COLO668 (cell line): ENCODE results near the gene SNCB.

Experiments used
- DNase-seq: peaks from one replicate; lab custom pipeline; 2025; ENCODE audit not compliant: unreplicated experiment; lab: John Stamatoyannopoulos, UW

The SNCB gene

DNA sequence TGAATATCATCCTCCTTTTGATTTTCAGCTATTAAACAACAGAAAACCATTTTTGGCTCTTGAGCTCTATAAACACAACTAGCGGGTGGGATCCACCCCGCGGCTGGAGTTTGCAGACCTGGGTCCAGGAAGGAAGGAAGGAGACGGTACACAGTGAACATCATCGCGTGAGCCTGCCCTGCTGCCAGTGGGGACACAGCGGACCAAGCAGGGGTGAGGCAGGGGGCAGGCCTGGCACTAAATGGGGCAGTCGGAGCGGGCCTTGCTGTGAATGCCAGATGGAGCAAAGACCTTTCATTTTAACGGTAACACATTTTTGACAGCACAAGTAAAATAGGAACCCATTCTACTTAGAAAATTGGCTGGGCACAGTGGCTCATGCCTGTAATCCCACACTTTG, 31.3 kb upstream of the SNCB start:
- no peak for DNase-seq

GRCh38 chr5:176660860-176661641, 30.7 kb upstream of the SNCB start:
- peak; percentile 66 for DNase-seq

DNA sequence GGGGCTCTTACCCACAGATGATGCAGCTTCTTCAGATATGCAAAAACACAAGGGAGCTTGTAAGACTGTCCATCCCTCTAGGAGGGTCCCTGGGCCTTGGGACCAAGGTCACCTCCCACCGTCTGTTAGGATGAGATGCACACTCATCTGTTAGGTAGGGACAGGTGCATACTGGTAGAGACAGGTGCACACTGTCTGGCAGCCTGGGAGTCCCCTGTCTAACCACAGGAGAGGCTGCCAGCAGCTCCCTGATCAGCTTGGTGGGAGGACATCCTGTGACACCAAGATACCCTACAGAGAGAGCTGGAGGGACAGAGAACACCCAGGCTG, 30.2 kb upstream of the SNCB start:
- peak; percentile 59 for DNase-seq

- DNase-seq = no peak
Measured at GRCh38 chr5:176659860-176660461, 29.6 kb upstream of the SNCB start.

- no peak for DNase-seq
Measured at GRCh38 chr5:176659512-176659839, 29.1 kb upstream of the SNCB start.

DNA sequence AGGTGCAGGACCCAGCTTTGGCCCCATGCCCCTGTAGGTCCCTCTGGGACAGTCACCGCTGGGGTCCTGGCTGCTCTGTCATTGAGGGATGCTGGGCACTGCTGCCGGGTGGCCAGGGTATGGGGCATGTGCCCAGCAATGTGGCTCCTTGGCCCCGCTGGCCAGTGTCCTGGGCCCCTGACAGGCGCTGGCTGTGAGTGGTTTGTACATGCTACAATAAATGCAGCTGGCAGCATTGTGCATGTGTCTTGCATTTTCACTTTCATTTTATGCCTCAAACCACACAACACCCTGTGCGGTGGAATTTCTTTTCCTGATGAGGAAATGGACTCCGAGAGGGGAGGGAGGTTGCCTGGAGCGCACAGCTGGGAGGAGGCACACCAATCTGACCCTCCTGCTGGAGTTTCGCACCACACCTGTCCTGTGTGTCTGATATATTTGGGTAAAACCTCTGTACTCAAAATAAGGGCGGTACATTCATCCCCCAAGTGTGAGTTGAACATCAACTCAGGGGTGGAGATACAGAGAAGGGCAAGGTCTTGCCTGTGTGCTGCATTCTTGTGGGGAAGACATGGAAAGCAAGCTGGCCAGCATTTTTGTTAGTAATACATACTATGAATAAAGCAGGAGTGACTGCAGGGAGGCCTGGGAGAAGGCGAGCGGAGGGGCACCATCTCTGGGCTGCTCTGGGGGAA, 28.6 kb upstream of the SNCB start:
- DNase-seq = no peak

GRCh38 chr5:176658007-176658599, 27.8 kb upstream of the SNCB start:
- DNase-seq = peak; percentile 45

- no peak for DNase-seq
Measured at GRCh38 chr5:176656467-176656990, 26.2 kb upstream of the SNCB start.

DNA sequence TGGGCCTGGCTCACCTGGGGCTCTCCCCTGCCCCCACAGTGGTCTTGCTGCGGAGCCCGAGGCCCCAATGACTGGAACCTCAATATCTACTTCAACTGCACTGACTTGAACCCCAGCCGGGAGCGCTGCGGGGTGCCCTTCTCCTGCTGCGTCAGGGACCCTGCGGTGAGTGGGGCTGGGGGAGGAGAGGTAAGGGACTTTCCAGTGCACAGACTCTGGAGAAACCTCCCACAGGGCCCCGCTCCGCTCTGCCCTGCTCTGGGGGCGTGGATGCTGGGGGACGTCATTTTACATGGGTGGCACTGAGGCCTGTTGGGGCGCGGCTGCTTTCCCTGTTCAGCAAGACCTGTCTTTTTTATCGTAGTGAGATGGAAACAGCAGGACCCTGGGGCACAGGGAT, 24.5 kb upstream of the SNCB start:
- DNase-seq = no peak

DNA sequence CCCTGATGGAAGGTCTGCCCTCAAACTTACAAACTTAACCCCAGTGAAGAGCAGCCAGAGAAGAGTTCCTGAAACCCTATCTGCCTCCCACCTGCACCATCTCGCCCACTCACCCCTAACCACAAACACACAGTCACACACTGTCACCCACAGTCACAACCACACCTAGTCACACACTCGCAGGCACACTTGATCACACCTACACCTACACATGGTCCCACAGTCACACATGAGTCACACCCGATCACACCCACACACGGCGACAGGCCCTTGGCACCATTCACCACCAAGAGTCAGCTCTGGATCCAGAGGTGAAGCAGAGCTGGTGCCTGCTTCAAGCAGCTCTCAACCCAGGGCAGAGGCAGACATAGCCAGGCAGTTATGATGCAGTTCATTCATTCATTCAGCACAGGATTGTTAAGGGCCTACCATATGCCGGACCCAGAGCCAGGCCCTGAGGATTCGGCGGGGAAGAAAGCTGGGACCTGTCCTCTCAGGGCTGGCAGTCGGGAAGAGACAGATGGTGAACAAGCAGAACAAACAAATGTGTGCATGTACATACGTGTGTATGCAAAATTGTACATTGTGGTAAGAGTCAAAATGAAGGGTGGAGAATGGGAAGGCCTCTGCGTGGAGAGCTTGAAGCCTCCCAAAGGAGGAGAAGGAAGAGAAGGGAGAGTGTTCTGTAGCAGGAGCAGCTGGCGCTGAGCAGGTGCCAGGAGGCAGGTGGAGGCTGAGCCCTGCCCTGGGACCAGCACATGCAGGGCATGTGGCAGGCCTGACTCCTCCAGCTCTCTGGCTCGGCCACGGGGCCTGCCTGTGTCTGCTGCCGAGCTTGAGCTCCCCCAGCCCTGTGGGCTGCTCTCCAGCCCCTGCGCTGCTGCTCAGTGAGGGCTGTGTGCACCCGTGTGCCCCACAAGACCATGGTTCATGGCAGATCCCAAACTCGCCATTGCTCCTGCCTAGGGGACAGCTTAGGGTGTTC, 23.4 kb upstream of the SNCB start:
- DNase-seq = peak; percentile 54

GRCh38 chr5:176652136-176652535, 21.8 kb upstream of the SNCB start:
- no peak for DNase-seq

GRCh38 chr5:176651472-176651980, 21.2 kb upstream of the SNCB start:
- no peak for DNase-seq

GRCh38 chr5:176650354-176650884, 20.1 kb upstream of the SNCB start:
- no peak for DNase-seq

DNA sequence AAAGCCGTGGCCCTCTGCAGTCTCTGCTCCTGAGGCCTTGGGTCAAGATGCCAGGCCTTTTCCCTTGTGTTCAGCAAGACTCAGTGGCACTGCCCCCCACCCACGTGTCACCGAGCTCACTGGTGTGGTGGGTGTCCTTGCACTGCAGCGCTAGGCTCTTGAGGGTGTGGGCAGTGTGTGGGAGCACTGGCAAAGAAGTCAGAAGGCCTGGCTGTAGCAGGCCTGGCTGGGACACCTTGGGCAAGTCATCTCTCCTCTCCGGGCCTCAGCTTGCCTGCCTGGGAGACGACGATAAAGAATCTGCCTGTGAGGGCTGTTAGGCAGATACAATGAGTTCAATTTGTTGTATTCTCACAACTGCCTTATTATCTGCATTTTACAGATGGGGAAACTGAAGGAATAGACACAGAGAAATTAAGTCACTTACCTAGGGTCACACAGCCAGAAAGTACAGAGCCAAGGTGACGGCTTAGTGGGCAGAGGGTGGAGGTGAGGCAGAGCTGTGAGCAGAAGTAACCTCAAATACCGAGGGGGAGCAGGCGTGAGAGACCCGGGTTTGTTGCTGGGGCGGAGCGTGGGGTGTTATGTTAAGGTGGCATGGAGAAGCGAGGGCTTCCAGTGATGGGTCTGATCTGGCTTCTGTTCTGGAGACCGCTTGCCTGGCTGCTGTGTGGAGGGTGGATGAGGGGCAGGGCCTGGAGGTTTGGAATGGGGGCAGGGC, 18.3 kb upstream of the SNCB start:
- DNase-seq = no peak

DNA sequence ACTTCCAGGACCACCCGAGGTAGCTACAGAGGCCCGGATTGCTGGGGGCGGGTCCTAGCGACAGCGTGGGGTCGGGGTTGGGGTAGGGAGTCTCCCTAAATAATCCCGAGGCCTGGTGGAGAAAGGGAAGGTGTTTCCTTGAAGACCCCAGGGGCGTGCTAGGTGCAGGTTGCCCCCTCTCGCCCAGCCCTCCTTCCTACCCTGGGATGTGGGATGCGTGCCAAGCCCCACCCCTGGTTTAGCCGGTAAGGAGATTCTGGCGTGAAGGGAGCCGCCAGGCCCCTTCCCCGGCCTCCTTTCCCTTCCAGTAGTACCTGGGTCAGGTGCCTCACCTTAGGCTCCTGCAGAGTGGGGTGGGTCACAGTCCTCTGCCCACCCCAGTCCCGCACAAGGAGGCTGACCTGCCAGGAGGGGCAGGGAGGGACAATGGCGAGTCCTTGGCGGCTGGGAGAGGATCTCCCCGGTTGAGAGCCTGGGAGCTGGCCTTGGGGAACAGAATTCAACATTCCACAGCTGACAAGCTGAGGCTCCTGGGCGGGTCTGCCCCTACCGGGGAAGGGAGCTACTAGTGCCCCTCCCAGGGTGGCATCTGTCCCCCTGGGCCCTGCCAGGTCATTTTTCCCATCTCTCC, 17.6 kb upstream of the SNCB start:
- DNase-seq = peak; percentile 34

DNA sequence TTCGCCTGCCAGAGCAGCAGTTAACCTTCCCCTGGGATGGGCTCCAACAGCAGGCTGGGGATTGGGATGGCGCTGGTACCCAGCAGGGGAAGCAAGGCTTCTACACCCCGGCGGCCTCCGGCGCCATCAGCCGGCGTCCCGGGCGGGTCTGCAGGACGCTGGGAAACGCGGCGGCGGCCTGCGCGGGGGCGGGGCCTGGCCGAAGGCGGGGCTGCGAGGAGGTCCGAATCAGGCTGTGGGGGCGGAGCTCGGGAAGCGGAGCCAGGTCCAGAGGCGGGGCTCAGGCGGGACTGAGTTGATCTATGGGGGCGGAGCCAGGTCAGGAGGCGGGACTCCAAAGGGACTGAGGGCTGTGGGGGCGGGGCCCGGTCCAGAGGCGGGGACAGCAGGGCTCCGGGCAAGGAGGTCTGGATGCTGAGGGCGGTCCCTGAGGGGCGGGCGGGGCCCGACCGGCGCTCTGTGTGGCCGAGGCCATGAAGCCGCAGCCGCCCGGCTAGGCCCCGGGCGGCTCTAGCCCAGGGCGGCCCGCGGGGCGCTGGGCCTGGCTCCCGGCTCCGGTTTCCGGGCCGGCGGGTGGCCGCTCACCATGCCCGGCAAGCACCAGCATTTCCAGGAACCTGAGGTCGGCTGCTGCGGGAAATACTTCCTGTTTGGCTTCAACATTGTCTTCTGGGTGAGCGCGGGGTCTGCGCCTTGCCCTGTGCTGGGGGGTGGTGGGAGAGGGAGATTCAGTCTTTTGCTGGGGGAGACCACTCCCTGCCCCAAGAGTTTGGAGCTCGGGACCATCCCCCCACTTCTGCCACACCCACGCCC, 16.9 kb upstream of the SNCB start, which contains the start of gene TSPAN17:
TSS of gene TSPAN17 (plus strand) at position 455 of the 813 bp plus-strand sequence. CDS start at position 587, 132 bp downstream.
- DNase-seq = peak; percentile 98

DNA sequence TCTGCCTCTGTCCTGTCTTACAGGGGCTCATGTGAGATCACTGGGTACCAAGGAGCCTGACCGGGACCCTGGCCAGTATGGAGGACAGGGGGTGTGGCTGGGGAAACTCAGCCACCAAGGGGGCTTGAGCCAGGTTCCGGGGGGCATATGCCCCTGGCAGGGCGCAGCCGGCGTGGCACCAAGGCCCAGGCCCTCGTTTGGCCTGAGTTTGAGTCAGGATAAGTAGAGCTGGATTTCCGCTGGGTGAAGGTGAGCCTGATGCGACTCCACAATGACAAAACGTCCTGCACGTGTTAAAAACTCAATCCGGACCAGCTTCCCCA, 16.3 kb upstream of the SNCB start:
- DNase-seq = no peak

- no peak for DNase-seq
Measured at GRCh38 chr5:176646049-176646706, 15.8 kb upstream of the SNCB start.
